Stimulated activated CD4-positive, alpha-beta T cell treated with anti-CD3 and anti-CD28 coated beads, Interleukin-1b, Interleukin-23, amount 100 ng/mL, for 48 hours (primary cell): ENCODE measurements around the gene NUAK2.
"Not testable (repeated sequence)": the region's sequence is repeated elsewhere in the genome, so short reads cannot be mapped to it uniquely, and the experiment has no call there.

Experiments used
- DNase-seq: peaks from one replicate; pipeline ENCODE4 v3.0.0-alpha.2; 2020

The NUAK2 gene

DNA sequence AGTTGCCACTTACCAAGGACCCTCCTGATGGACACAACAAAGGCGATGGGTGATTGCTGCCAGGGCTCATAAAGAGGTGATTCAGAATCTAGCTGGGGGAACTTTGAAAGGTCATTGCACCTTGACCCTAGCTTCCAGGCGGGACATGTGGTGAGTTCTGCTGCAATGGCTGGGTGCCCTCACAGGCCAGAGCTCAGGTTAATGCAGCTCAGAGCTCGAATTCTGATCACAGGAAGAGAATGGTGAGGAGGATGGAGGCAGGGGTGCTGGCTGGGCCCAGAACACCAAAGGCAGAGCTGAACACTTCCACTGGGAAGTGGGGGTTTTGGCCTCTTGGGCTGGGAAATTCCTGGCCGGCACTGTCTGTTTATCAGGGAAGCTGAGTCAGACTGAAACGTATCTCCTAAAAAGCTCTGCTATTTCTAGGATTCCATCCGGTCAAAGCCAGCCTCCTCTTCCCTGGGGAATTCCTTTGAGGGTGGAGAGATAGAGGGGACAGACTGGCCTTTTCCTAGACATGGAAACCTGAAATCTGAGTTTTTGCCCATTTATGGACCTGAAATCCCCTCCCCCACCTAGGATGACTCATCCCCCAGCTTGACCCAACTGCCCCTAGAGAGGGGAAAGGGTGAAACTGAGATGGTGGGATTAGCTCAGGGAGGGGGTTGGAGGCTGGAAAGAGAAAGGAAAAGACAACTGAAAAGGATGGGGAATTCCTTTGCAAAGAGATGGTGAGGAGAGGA, 27.2 kb downstream of the NUAK2 start:
- no peak for DNase-seq

DNA sequence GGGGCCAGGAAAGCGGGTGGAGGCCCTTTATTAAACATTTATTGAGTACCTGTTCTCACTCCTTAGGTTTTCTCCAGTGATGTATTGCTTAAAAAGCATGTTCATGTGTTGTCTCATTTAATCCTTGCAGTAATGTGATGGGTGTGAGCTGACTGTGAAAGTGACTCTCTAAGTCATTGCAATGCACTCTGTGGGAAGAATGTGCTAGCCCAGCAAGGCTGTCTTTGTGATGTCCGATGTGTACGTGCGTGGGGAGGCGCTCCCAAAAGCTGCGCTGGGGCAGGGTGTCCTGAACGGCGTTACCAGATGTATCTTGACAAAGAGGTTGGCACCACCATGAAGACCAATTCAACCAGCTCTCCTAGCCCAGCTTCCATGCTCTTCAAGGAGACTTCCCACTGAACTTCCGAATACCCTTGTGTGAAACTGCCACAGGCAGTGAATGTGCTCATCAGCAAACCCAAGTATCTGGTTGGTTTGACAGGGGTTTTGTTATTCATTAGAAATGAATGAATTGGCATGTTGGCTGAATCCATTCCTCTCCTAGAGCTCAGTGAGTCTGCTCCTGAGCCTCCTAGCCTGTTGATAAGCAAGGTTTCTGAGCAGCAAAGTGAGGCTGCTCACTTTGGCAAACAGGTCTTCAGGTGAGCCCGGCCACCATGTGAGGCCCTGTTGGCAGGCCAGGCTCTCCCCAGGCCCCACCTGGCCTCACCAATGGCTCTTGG, 28.0 kb downstream of the NUAK2 start:
- DNase-seq: no peak

DNA sequence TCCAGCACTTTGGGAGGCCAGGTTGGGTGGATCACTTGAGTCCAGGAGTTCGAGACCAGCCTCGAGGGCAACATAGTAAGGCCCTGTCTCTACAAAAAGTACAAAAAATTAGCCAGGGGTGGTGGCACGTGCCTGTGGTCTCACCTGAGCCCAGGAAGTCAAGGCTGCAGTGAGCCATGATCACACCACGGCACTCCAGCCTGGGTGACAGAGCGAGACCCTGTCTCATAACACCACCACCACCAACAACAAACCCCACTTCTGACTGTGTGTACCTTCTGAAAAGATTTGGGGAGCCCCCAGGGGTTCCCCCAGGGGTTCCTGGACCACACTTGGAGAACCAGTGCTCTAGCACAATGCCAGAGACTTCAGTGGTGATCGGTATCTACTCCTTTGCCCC, 29.9 kb downstream of the NUAK2 start:
- no peak for DNase-seq

- peak; percentile 80 for DNase-seq
Observed at GRCh38 chr1:205287767-205288559, 33.6 kb downstream of the NUAK2 start.

DNA sequence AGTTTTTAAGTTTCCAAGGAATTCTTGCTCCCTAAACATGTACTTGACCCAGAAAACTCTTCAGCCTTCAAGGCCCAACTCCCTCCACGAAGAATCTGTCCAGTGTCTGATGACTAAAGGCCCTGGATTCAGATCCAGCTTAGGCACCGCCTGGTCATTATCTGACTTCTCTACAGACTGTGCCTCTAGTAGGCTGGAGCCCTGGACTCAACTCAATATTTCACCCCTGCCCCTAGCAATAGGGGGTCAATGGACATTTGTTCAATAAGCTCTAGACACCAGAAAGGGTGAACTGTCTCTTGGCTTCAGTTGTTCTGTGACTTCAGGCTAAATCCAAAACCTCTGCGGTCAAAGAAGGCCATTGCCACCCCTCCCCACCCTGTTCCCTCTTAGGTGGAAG, 34.5 kb downstream of the NUAK2 start:
- DNase-seq: no peak

- DNase-seq: peak; percentile 73
Observed at GRCh38 chr1:205286335-205286950, 35.1 kb downstream of the NUAK2 start.

DNA sequence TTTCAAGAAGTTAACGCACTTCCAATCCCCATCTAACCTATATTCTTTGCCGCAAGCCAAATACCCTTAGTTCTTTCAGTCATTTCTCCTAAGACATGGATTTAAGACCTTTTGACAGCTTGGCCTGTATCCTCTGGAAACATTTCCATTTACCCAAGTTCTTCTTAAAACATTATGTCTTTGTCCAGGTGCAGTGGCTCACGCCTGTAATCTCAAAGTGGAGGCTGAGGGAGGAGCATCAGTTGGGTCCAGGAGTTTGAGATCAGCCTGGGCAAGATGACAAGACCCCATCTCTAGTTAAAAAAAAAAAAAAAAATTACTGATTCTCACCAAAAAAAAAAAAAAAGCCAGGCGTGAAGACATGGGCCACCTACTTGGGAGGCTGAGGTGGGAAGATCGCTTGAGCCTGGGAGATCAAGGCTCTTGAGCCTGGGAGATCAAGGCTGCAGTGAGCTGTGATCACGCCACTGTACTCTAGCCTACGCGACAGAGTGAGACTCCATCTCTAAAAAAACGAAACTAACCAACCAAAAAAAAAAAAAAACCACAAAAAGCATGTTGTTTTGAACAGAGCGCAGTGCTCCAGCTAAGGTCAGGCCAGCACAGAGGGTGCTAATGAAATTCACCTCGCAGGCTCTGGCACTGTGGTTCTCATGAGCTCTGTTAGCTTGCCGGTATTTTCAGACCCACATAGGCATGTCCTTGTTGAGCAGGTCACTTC, 36.0 kb downstream of the NUAK2 start:
- DNase-seq: peak; percentile 42

- DNase-seq: peak; percentile 86
Observed at GRCh38 chr1:205284420-205285144, 37.0 kb downstream of the NUAK2 start.

DNA sequence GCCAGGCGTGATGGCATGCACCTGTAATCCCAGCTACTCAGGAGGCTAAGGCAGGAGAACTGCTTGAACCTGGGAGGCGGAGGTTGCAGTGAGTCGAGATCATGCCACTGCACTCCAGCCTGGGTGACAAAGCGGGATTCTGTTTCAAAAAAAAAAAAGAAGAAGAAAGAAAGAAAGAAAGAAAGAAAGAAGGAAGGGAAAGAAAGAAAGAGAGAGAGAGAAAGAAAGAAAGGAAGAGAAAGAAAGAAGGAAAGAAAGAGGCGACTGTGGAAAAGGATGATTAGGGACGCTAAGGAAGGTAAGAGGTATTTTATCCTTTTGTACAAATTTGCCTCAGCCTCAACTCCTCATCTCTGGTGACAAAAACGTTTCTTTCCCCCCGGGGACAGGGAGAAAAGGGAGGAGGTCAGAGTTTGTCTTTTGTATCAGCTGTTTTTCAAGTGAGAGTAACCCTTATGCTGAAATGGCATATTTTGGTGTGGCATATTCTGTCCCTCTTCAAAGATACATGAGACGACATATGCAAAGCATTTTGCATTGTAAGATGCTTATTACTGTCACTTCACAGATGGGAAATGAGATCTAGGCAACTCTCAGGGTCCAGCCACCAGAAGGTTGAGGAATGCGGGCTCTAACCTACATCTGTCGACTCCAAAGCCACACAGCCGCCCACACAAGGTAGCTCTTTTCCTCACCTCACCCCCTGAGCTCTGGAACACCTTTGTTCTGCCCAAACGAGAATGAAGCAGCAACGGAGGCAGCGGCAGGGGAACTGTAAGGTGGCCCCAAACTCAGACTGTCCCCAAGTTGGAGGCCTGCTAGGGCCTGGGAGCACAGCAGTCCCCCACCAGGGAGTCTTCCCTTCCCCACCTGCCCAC, 38.0 kb downstream of the NUAK2 start:
- DNase-seq: no peak

GRCh38 chr1:205280666-205281395, 40.7 kb downstream of the NUAK2 start:
- not testable (repeated sequence) for DNase-seq

GRCh38 chr1:205279986-205280385, 41.6 kb downstream of the NUAK2 start:
- peak; percentile 25 for DNase-seq

GRCh38 chr1:205276689-205277065, 44.9 kb downstream of the NUAK2 start:
- no peak for DNase-seq

GRCh38 chr1:205275916-205276688, 45.4 kb downstream of the NUAK2 start:
- DNase-seq: no peak

GRCh38 chr1:205275133-205275532, 46.4 kb downstream of the NUAK2 start:
- no peak for DNase-seq

DNA sequence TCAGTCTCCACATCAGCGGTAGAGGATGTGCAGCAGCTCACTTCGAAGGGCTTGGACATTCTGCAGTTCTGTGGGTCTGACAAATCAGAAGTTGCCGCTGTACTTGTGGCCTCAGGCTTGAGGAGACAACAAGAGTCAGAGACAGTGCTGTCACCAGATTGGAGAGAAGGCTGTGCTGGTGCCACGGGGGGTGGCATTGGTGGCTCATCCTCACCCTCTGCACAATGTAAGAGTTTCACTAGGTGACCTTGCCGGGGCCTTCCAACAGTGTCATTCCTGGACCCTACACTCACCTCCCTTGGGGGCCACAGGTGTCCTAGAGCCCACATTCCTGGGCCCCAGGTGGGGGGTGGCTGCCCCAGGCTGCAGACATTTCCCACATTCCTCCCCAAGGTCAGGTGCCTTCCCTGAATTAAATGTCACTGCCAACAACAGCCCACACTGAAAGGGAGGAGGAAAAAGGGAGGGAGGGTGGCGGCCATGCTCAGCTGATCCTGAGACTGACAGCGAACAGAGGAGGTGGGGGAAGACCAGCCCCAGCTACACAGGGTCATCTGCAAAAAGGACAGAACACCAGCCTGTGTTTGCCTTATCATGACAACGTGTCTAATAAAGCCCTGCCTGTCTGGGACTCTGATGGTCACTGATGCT, 47.4 kb downstream of the NUAK2 start:
- DNase-seq: no peak

DNA sequence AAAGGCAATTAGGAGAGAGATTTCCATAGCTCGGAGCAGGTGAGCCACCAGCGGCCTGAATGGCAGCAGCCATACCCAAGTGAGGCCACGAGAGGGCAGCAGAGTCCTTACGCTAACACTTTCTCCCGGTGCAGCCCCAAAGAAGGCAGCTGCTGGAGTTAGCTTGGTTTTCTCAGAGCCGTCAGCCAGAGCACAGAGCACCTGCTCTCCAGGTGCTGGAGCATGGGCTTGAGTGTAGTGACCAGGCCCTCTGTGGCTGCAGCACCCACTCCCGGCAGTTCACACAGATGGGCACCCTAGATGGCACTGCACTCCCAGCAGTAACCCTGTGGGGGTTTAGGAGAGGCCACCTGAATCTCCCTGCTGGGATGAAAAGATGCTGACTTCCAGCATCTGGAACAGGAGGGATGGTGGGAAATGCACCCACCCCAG, 48.0 kb downstream of the NUAK2 start:
- DNase-seq: peak; percentile 83

- no peak for DNase-seq
Observed at GRCh38 chr1:205272536-205272935, 49.0 kb downstream of the NUAK2 start.

DNA sequence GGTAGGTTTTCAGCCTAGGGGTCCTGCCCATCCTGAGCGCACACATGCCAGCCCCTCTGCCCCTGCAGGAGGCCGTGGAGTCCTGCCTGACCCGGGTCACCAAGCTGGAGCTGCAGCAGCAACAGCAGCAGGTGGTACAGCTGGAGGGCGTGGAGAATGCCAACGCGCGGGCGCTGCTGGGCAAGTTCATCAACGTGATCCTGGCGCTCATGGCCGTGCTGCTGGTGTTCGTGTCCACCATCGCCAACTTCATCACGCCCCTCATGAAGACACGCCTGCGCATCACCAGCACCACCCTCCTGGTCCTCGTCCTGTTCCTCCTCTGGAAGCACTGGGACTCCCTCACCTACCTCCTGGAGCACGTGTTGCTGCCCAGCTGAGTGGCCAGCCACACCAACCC, 49.8 kb downstream of the NUAK2 start:
- no peak for DNase-seq

GRCh38 chr1:205271277-205271676, 50.3 kb downstream of the NUAK2 start:
- no peak for DNase-seq
